Adrenal gland (tissue), 5 donors: ENCODE data around the gene CNTN5.

Experiments used
- POLR2A ChIP-seq, 2 donors: fragments of 450-650 bp; IDR thresholded peaks; one replicate each; pipeline ENCODE4 v1.6.1; 2017; ENCODE audit warnings: antibody characterized with exemption in 2 of 2, mild to moderate bottlenecking in 2 of 2, moderate library complexity in 1 of 2
- TF ChIP-seq, protein P1 (sequence below), 6 experiments: fragments of 450-650 bp in 4 of 6; fragments of 200-600 bp in 2 of 6; sonication (generic) in 1 of 6; IDR thresholded peaks; 1 replicate in 5 of 6; 2 replicates in 1 of 6; pipeline versions ENCODE4 v1.5.1 to v1.8.0; 2016 to 2021; ENCODE audit warnings: antibody characterized with exemption in 6 of 6, mild to moderate bottlenecking in 2 of 6, moderate library complexity in 1 of 6
- donor health status: DM: no; HTN: no; CAD: no.

GRCh38 chr11:99640671-99641070 is 619.9 kb downstream of the CNTN5 start:
- TF ChIP-seq, protein P1, sequence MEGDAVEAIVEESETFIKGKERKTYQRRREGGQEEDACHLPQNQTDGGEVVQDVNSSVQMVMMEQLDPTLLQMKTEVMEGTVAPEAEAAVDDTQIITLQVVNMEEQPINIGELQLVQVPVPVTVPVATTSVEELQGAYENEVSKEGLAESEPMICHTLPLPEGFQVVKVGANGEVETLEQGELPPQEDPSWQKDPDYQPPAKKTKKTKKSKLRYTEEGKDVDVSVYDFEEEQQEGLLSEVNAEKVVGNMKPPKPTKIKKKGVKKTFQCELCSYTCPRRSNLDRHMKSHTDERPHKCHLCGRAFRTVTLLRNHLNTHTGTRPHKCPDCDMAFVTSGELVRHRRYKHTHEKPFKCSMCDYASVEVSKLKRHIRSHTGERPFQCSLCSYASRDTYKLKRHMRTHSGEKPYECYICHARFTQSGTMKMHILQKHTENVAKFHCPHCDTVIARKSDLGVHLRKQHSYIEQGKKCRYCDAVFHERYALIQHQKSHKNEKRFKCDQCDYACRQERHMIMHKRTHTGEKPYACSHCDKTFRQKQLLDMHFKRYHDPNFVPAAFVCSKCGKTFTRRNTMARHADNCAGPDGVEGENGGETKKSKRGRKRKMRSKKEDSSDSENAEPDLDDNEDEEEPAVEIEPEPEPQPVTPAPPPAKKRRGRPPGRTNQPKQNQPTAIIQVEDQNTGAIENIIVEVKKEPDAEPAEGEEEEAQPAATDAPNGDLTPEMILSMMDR (IDR thresholded peaks at IDR 0.05): no peak
- no peak for TF ChIP-seq POLR2A (IDR thresholded peaks at IDR 0.05)
